MM.1S (cell line): ENCODE results near the gene EGFL7.

Experiments
- DNase-seq: peaks from one replicate; pipeline ENCODE4 v3.0.0-alpha.2; 2015
- H2AFZ ChIP-seq: fragments of 300-600 bp; sonication (generic); 2 replicates; pipeline ENCODE4 v1.6.0; 2016; ENCODE audit warnings: antibody characterized with exemption, low read length
- H3F3A ChIP-seq: fragments of 300-600 bp; sonication (generic); 2 replicates; pipeline ENCODE4 v1.6.1; 2016; ENCODE audit warnings: mild to moderate bottlenecking, antibody characterized with exemption, low read length, moderate library complexity, mixed read lengths; ENCODE audit not compliant: insufficient read depth
- H3K27ac ChIP-seq: fragments of 300-600 bp; sonication (generic); 2 replicates; pipeline ENCODE4 v1.5.1; 2016; ENCODE audit warnings: mild to moderate bottlenecking, low read length
- H3K27me3 ChIP-seq: fragments of 300-600 bp; sonication (generic); replicated peaks from 2 replicates; pipeline ENCODE4 v1.6.0; 2016; ENCODE audit warnings: low read length; ENCODE audit not compliant: insufficient read depth
- H3K36me3 ChIP-seq: fragments of 300-600 bp; sonication (generic); replicated peaks from 2 replicates; pipeline ENCODE4 v1.6.1; 2016; ENCODE audit warnings: mild to moderate bottlenecking, low read length, mixed read lengths; ENCODE audit not compliant: insufficient read depth
- H3K4me1 ChIP-seq: fragments of 300-600 bp; sonication (generic); 2 replicates; pipeline ENCODE4 v1.6.1; 2016; ENCODE audit warnings: low read length, mixed read lengths
- H3K4me2 ChIP-seq: fragments of 300-600 bp; sonication (generic); 2 replicates; pipeline ENCODE4 v1.6.0; 2016; ENCODE audit warnings: low read depth, low read length
- H3K4me3 ChIP-seq: fragments of 300-600 bp; sonication (generic); 2 replicates; pipeline ENCODE4 v1.5.1; 2016; ENCODE audit warnings: low read length, mixed read lengths
- H3K79me2 ChIP-seq: fragments of 300-600 bp; sonication (generic); 2 replicates; pipeline ENCODE4 v1.6.1; 2016; ENCODE audit warnings: mixed run types, low read length, mixed read lengths
- H3K9ac ChIP-seq: fragments of 300-600 bp; sonication (generic); 2 replicates; pipeline ENCODE4 v1.6.1; 2016; ENCODE audit warnings: low read length, mixed read lengths
- H3K9me2 ChIP-seq: fragments of 300-600 bp; sonication (generic); replicated peaks from 2 replicates; pipeline ENCODE4 v1.6.1; 2016; ENCODE audit warnings: mild to moderate bottlenecking, low read length, mixed read lengths; ENCODE audit not compliant: insufficient read depth
- H3K9me3 ChIP-seq: fragments of 300-600 bp; sonication (generic); replicated peaks from 2 replicates; pipeline ENCODE4 v1.6.1; 2016; ENCODE audit warnings: mild to moderate bottlenecking, low read length, mixed read lengths; ENCODE audit not compliant: insufficient read depth
- H4K20me1 ChIP-seq: fragments of 300-600 bp; sonication (generic); 2 replicates; pipeline ENCODE4 v1.6.1; 2016; ENCODE audit warnings: mild to moderate bottlenecking, low read length, moderate library complexity, mixed read lengths; ENCODE audit not compliant: insufficient read depth
- EZH2 ChIP-seq: fragments of 300-600 bp; sonication (generic); optimal IDR thresholded peaks from 2 replicates; pipeline ENCODE3; 2017; ENCODE audit warnings: low read depth, mild to moderate bottlenecking, antibody characterized with exemption, low read length, mixed read lengths
- EZH2phosphoT487 ChIP-seq: fragments of 300-600 bp; sonication (generic); IDR thresholded peaks from 2 replicates; pipeline ENCODE4 v1.6.1; 2018; ENCODE audit warnings: antibody characterized with exemption, low read length
- TF ChIP-seq, protein P1 (sequence below): fragments of 300-600 bp; sonication (generic); IDR thresholded peaks from 2 replicates; pipeline ENCODE4 v1.5.1; 2016; ENCODE audit warnings: antibody characterized with exemption, low read length, mixed read lengths

EGFL7 gene

DNA sequence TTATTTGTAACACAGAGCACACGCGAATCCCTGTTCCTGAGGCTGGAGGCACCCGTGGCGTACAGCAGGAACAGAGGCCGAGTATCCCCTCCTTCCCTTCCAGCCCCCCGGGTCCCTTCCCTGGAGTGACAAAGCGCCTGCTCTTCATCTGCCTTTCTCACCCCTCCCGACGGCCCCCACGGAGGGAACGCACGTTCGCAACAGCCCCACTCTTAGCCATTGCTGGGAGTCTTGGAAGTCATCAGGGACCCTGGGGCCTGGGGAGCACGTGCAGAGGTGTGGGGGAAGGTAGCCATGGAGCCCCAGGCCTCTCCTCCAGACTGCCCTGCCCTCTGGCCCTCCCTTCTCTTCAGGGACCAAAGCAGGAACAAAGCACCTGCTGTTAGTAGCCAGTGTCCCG lies 22.1 kb downstream of the EGFL7 start:
- Histone ChIP-seq H3K4me1 (no peaks in the 10 kb centered on the region), H4K20me1 (no peaks in the 10 kb centered on the region), H3K9me3 (no peaks in the 10 kb centered on the region), H3K79me2 (no peaks in the 10 kb centered on the region), H3K4me3 (no peak overlapping the region), H3K9me2 (no peaks in the 10 kb centered on the region), H3K27me3 (peaks cover 91% of the 10 kb centered on the region), H3K9ac (no peak overlapping the region), H3K36me3 (no peaks in the 10 kb centered on the region), H3K27ac (no peak overlapping the region), H3F3A (no peaks in the 10 kb centered on the region), H2AFZ (no peak overlapping the region), H3K4me2 (no peak overlapping the region)
- DNase-seq: no peak
- TF ChIP-seq EZH2 (no peak), EZH2phosphoT487 (no peak)
- TF ChIP-seq, protein P1, sequence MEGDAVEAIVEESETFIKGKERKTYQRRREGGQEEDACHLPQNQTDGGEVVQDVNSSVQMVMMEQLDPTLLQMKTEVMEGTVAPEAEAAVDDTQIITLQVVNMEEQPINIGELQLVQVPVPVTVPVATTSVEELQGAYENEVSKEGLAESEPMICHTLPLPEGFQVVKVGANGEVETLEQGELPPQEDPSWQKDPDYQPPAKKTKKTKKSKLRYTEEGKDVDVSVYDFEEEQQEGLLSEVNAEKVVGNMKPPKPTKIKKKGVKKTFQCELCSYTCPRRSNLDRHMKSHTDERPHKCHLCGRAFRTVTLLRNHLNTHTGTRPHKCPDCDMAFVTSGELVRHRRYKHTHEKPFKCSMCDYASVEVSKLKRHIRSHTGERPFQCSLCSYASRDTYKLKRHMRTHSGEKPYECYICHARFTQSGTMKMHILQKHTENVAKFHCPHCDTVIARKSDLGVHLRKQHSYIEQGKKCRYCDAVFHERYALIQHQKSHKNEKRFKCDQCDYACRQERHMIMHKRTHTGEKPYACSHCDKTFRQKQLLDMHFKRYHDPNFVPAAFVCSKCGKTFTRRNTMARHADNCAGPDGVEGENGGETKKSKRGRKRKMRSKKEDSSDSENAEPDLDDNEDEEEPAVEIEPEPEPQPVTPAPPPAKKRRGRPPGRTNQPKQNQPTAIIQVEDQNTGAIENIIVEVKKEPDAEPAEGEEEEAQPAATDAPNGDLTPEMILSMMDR: no peak

DNA sequence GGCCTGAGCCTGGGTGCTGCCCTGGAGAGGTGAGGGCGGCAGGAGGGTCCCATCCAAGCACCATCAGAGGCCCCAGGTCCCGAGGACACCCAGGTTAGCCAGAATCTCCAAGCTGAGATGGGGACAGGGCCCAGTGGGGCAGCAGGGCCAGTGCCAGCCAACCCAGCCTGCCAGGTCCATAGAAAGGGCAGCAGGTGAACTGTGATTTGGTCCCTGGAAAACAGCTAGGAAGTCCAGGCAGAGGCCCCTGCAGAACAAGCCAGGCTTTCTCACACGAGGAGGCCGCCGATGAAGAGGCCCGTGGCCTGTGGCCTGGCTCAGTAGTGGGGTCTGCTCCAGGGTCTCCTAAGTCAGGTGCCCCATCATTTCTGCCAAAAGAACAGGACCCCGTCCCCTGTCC lies 22.5 kb downstream of the EGFL7 start:
- Histone ChIP-seq H3K27ac (no peak overlapping the region), H4K20me1 (no peaks in the 10 kb centered on the region)

DNA sequence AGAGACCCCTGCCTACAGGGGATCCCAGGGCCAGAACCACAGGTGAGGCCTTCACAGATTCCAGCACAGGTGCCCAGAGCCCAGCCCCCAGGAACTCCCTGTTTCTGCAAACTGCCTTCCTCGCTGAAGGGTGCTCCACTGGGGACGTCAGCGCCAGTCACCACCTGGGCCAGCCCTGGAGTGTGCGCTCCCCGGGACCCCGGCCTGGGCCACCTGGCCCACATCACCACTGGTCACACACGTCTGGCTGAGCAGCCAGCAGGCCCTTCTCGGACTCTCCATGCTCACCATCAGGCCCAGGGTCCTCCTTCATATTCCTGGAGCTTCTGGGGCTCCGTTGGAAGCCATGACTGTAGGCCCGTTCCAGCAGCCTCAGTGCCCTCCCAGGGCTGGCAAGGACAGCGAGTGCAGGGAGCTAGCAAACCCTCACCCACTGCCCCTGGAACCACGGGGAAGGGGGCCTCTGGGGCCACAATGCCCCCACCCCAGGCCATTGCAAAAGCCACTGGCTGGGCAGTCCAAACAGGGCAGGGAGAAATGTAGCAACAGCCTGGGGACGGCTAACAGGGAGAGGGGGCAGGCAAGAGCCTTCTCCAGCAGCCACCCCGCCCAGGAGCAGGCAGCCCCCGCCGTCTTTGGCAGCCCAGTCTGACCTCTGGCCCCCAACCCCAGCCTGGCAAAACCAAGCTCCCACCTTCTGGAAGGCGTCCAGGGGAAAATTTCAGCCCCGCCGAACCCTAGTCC lies 23.2 kb downstream of the EGFL7 start:
- TF ChIP-seq EZH2phosphoT487 (no peak), EZH2 (no peak)
- TF ChIP-seq, protein P1: no peak
- Histone ChIP-seq H3K27me3 (peaks cover 91% of the 10 kb centered on the region), H3K79me2 (no peaks in the 10 kb centered on the region), H4K20me1 (no peaks in the 10 kb centered on the region), H3K4me3 (peak overlapping the region; percentile 57; the same call in 1 of the 2 replicates), H3K4me1 (no peaks in the 10 kb centered on the region), H3K9me3 (no peaks in the 10 kb centered on the region), H3K9me2 (no peaks in the 10 kb centered on the region), H3K36me3 (no peaks in the 10 kb centered on the region), H3K9ac (no peak overlapping the region), H3F3A (no peaks in the 10 kb centered on the region), H2AFZ (no peak overlapping the region), H3K27ac (no peak overlapping the region), H3K4me2 (peak overlapping the region; percentile 79; the same call in 1 of the 2 replicates)
- DNase-seq: no peak

More for the DNA sequence above, 22.5 kb downstream of the EGFL7 start:
- Histone ChIP-seq H3K4me3 (no peak overlapping the region), H3K9ac (no peak overlapping the region), H3K4me2 (no peak overlapping the region), H3K36me3 (no peaks in the 10 kb centered on the region), H3F3A (no peaks in the 10 kb centered on the region), H2AFZ (no peak overlapping the region), H3K79me2 (no peaks in the 10 kb centered on the region), H3K27me3 (peaks cover 91% of the 10 kb centered on the region), H3K9me2 (no peaks in the 10 kb centered on the region), H3K9me3 (no peaks in the 10 kb centered on the region), H3K4me1 (no peaks in the 10 kb centered on the region)
- no peak for TF ChIP-seq EZH2
- TF ChIP-seq, protein P1: no peak
- no peak for TF ChIP-seq EZH2phosphoT487
- DNase-seq: no peak
